GM12801 (cell line): ENCODE measurements around the gene FPR2.

Source experiments
- CTCF ChIP-seq: IDR thresholded peaks from one replicate; pipeline ENCODE4 v1.5.1; 2011; ENCODE audit warnings: control low read depth; ENCODE audit not compliant: insufficient read length; ENCODE audit errors: extremely low read depth

The FPR2 gene

GRCh38 chr19:51733742-51734522 lies 27.0 kb upstream of the FPR2 start:
- TF ChIP-seq CTCF: no peak

GRCh38 chr19:51735759-51736449 lies 25.1 kb upstream of the FPR2 start:
- no peak for TF ChIP-seq CTCF

GRCh38 chr19:51737389-51737788 lies 23.6 kb upstream of the FPR2 start:
- TF ChIP-seq CTCF: no peak

- no peak for TF ChIP-seq CTCF
Measured at GRCh38 chr19:51737924-51738323, 23.1 kb upstream of the FPR2 start.

GRCh38 chr19:51739466-51740213 lies 21.3 kb upstream of the FPR2 start:
- no peak for TF ChIP-seq CTCF

- no peak for TF ChIP-seq CTCF
Measured at GRCh38 chr19:51740356-51740755, 20.6 kb upstream of the FPR2 start.

- TF ChIP-seq CTCF: no peak
Measured at GRCh38 chr19:51742789-51743188, 18.2 kb upstream of the FPR2 start.
